ENCODE measurements around the gene RAB25.
"Not testable (repeated sequence)": the region's sequence is repeated elsewhere in the genome, so short reads cannot be mapped to it uniquely, and the experiment has no call there.

DNA sequence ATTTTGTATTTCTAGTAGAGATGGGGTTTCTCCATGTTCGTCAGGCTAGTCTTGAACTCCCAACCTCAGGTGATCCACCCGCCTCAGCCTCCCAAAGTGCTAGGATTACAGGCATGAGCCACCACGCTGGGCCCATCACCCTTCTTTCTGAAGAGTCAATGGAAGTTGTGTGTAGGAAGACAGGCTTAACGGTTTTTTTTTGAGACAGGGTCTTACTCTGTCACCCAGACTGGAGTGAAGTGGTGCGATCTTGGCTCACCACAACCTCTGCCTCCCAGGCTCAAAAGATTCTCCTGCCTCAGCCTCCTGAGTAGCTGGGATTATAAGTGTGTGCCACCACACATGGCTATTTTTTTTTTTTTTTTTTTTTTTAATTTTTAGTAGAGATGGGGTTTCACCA lies 55.8 kb downstream of the RAB25 start:
- TF ChIP-seq TCF7L2 (IDR thresholded peaks at IDR 0.05; ENCODE audit: low read depth, low read length); POLR2AphosphoS5 (IDR thresholded peaks at IDR 0.05; ENCODE audit: low read depth, low read length); SIN3A (IDR thresholded peaks at IDR 0.05; ENCODE audit: borderline replicate concordance, insufficient read depth, low read depth, low read length): not testable (repeated sequence)
- TF ChIP-seq, protein P1, sequence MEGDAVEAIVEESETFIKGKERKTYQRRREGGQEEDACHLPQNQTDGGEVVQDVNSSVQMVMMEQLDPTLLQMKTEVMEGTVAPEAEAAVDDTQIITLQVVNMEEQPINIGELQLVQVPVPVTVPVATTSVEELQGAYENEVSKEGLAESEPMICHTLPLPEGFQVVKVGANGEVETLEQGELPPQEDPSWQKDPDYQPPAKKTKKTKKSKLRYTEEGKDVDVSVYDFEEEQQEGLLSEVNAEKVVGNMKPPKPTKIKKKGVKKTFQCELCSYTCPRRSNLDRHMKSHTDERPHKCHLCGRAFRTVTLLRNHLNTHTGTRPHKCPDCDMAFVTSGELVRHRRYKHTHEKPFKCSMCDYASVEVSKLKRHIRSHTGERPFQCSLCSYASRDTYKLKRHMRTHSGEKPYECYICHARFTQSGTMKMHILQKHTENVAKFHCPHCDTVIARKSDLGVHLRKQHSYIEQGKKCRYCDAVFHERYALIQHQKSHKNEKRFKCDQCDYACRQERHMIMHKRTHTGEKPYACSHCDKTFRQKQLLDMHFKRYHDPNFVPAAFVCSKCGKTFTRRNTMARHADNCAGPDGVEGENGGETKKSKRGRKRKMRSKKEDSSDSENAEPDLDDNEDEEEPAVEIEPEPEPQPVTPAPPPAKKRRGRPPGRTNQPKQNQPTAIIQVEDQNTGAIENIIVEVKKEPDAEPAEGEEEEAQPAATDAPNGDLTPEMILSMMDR (IDR thresholded peaks at IDR 0.05) = not testable (repeated sequence)
- TF ChIP-seq, protein P2, sequence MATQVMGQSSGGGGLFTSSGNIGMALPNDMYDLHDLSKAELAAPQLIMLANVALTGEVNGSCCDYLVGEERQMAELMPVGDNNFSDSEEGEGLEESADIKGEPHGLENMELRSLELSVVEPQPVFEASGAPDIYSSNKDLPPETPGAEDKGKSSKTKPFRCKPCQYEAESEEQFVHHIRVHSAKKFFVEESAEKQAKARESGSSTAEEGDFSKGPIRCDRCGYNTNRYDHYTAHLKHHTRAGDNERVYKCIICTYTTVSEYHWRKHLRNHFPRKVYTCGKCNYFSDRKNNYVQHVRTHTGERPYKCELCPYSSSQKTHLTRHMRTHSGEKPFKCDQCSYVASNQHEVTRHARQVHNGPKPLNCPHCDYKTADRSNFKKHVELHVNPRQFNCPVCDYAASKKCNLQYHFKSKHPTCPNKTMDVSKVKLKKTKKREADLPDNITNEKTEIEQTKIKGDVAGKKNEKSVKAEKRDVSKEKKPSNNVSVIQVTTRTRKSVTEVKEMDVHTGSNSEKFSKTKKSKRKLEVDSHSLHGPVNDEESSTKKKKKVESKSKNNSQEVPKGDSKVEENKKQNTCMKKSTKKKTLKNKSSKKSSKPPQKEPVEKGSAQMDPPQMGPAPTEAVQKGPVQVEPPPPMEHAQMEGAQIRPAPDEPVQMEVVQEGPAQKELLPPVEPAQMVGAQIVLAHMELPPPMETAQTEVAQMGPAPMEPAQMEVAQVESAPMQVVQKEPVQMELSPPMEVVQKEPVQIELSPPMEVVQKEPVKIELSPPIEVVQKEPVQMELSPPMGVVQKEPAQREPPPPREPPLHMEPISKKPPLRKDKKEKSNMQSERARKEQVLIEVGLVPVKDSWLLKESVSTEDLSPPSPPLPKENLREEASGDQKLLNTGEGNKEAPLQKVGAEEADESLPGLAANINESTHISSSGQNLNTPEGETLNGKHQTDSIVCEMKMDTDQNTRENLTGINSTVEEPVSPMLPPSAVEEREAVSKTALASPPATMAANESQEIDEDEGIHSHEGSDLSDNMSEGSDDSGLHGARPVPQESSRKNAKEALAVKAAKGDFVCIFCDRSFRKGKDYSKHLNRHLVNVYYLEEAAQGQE (IDR thresholded peaks at IDR 0.05; ENCODE audit: insufficient read depth in 1 of 2, low read depth in 2 of 2, low read length in 1 of 2) = not testable (repeated sequence)
